IPS DF 19.7 (cell line): ENCODE data around the gene MRPL21.

Experiments
- DNase-seq: peaks from one replicate; pipeline ENCODE4 v3.0.0-alpha.2; 2013; ENCODE audit warnings: low read depth, low spot score

The MRPL21 gene

DNA sequence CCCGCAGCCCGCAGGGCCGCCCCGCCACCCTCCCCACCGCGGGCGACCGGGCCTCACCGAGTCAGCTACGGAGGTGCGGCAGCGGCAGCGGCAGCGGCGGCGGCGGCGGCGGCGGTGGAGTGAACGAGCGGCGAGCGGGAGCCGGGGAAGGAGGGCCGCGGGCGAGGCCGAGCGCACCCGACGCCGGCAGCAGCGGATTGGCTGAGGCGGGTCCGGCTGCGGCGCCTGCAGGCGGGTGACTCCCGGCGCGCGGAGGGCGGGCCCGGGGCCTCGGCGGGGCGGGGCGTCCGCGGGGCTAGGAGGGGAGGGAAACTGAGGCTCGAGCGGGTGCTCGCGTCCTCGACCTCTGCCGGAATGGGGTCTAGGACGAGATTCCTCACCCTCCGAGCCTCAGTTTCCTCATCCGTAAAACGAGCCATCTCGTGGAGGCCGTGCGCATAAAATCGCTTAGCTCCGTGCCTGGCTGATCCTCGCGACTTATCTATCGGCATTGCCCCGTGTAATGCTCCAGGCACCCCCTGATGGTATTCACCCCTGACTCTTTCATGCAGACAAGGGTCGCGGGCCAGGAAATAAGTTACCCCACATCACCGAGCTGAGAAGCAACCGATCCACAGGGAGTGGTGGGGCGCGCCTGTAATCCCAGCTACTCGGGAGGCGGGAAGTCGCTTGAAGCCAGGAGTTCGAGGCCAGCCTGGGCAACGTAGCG is 61.8 kb downstream of the MRPL21 start, which contains the start of gene CPT1A:
CPT1A (minus strand) TSS at position 199 of the 709 bp plus-strand sequence. CDS start 26,442 bp downstream, outside the sequence.
- DNase-seq: no peak
